ENCODE data around the gene GNG5. TPM values are rescaled to one million over a fixed set of nuclear protein-coding genes. Genes with fewer than 3 reads are reported as not detected.

GNG5 gene
- total and polyA plus RNA-seq, 2 experiments from 2014 or later: 71.5 to 674 TPM

- Mint-ChIP-seq H3K4me3 (no peak overlapping the region), H3K27me3 (ENCODE audit: insufficient read depth, low read depth, poor library complexity) (peaks cover 3% of the 10 kb centered on the region), H3K27ac (no peak overlapping the region), H3K4me1 (peaks cover 23% of the 10 kb centered on the region), H3K36me3 (ENCODE audit: low read depth) (peaks cover 54% of the 10 kb centered on the region), H3K9me3 (no peaks in the 10 kb centered on the region)
- Histone ChIP-seq H3F3A (replicated peaks; ENCODE audit: low read depth) (no peaks in the 10 kb centered on the region), H3K9me2 (ENCODE audit: insufficient read depth) (no peaks in the 10 kb centered on the region), H2AFZ (no peak overlapping the region), H3K27me3 (ENCODE audit: insufficient read depth) (no peaks in the 10 kb centered on the region), H3K79me2 (replicated peaks; ENCODE audit: insufficient read depth) (peaks cover 26% of the 10 kb centered on the region), H3K36me3 (ENCODE audit: insufficient read depth) (peaks cover 16% of the 10 kb centered on the region; the same call in 1 of the 2 replicates), H3K4me1 (ENCODE audit: insufficient read depth) (peaks cover 18% of the 10 kb centered on the region), H3K4me2 (no peak overlapping the region), H4K20me1 (replicated peaks; ENCODE audit: insufficient read depth) (peaks cover 4% of the 10 kb centered on the region), H3K4me3 (no peak overlapping the region), H3K27ac (ENCODE audit: low read depth) (no peak overlapping the region)
- TF ChIP-seq REST (IDR thresholded peaks at IDR 0.05; ENCODE audit: unreplicated experiment) (no peak), NANOG (IDR thresholded peaks at IDR 0.05; ENCODE audit: borderline replicate concordance) (no peak), ZNF462 (CRISPR knock-in tag; IDR thresholded peaks at IDR 0.05) (no peak), ZNF114 (CRISPR knock-in tag; IDR thresholded peaks at IDR 0.05) (no peak), EZH2phosphoT487 (IDR thresholded peaks at IDR 0.05; ENCODE audit: unreplicated experiment) (no peak), STAT1 (IDR thresholded peaks at IDR 0.05; ENCODE audit: unreplicated experiment) (no peak), CTCF (conservative IDR thresholded peaks at IDR 0.05; ENCODE audit: low read depth in 2 of 2) (no peak), POLR2AphosphoS5 (IDR thresholded peaks at IDR 0.05; ENCODE audit: low read depth) (no peak), ETS1 (IDR thresholded peaks at IDR 0.05) (no peak), EZH2 (IDR thresholded peaks at IDR 0.05; ENCODE audit: low read depth, unreplicated experiment) (no peak), CREB1 (CRISPR knock-in tag; IDR thresholded peaks at IDR 0.05; ENCODE audit: low read depth) (no peak), JUNB (IDR thresholded peaks at IDR 0.05; ENCODE audit: unreplicated experiment) (no peak), ZNF331 (CRISPR knock-in tag; IDR thresholded peaks at IDR 0.05; ENCODE audit: low read depth) (no peak)
- no peak for DNase-seq (ENCODE audit: low spot score)
- no peak for ATAC-seq
These were observed 8.6 kb downstream of the GNG5 start for GRCh38 chr1:84497631-84498275.

All from GM23338 (cell line).